ENCODE results near the gene CCS. TPM values are rescaled to one million over a fixed set of nuclear protein-coding genes. Genes with fewer than 3 reads are reported as not detected.

CCS gene
- polyA plus RNA-seq, 4 donors, result 40.6 to 61.2 (median 50.2) TPM

GRCh38 chr11:66653123-66653522 lies 60.1 kb downstream of the CCS start:
- DNase-seq (ENCODE audit: low read depth in 4 of 4, low spot score in 3 of 4), result no peak

Other genes starting within 250 kb of the CCS start
- 10 to 100 TPM; 30.3 to 34.9 (median 31.4) TPM for gene BRMS1, start 248.1 kb upstream of the CCS start, polyA plus RNA-seq (ENCODE audit: insufficient read length in 4 of 4)
- 10 to 100 TPM; 53.4 to 62.9 (median 56.8) TPM for gene B4GAT1, start 245.6 kb upstream of the CCS start, polyA plus RNA-seq (ENCODE audit: insufficient read length in 4 of 4)
- 10 to 100 TPM; 18.5 to 23.1 (median 20.8) TPM for gene SLC29A2, start 221.4 kb upstream of the CCS start, polyA plus RNA-seq (ENCODE audit: insufficient read length in 4 of 4)
- under 1 TPM; 0.12 to 0.30 (median 0.26) TPM for gene NPAS4, start 172.2 kb upstream of the CCS start, polyA plus RNA-seq (ENCODE audit: insufficient read length in 4 of 4)
- gene MRPL11, start 154.3 kb upstream of the CCS start, polyA plus RNA-seq (ENCODE audit: insufficient read length in 4 of 4), result 10 to 100 TPM; 72.4 to 80.1 (median 78.3) TPM
- gene PELI3, start 126.3 kb upstream of the CCS start, polyA plus RNA-seq (ENCODE audit: insufficient read length in 4 of 4), result 1 to 10 TPM; 4.5 to 7.0 (median 5.2) TPM
- gene DPP3, start 112.8 kb upstream of the CCS start, polyA plus RNA-seq (ENCODE audit: insufficient read length in 4 of 4), result 10 to 100 TPM; 19.7 to 26.0 (median 22.5) TPM
- gene BBS1, start 82.5 kb upstream of the CCS start, polyA plus RNA-seq (ENCODE audit: insufficient read length in 4 of 4), result 10 to 100 TPM; 68.9 to 76.6 (median 76.0) TPM
- gene ZDHHC24, start 47.1 kb upstream of the CCS start, polyA plus RNA-seq (ENCODE audit: insufficient read length in 4 of 4), result 10 to 100 TPM in 1 of 4 donors, 1 to 10 TPM in 3; 7.8 to 11.9 (median 8.5) TPM
- under 1 TPM; 0.40 to 0.67 (median 0.50) TPM for gene ACTN3, start 46.3 kb upstream of the CCS start, polyA plus RNA-seq (ENCODE audit: insufficient read length in 4 of 4)
- 100 to 1,000 TPM in 3 of 4 donors, 10 to 100 TPM in 1; 94.2 to 115 (median 103) TPM for gene CTSF, start 24.6 kb upstream of the CCS start, polyA plus RNA-seq (ENCODE audit: insufficient read length in 4 of 4)
- gene CCDC87, start 122 bp upstream of the CCS start, polyA plus RNA-seq (ENCODE audit: insufficient read length in 4 of 4), result under 1 TPM; 0.30 to 0.37 (median 0.33) TPM
- gene RBM14, start 23.4 kb downstream of the CCS start, polyA plus RNA-seq (ENCODE audit: insufficient read length in 4 of 4), result 10 to 100 TPM; 59.4 to 70.6 (median 63.8) TPM
- gene RBM4, start 45.5 kb downstream of the CCS start, polyA plus RNA-seq (ENCODE audit: insufficient read length in 4 of 4), result 100 to 1,000 TPM; 242 to 263 (median 252) TPM
- gene RBM4B, start 84.7 kb downstream of the CCS start, polyA plus RNA-seq (ENCODE audit: insufficient read length in 4 of 4), result 10 to 100 TPM; 58.1 to 68.9 (median 67.5) TPM
- gene SPTBN2, start 136.0 kb downstream of the CCS start, polyA plus RNA-seq (ENCODE audit: insufficient read length in 4 of 4), result 10 to 100 TPM; 48.0 to 59.4 (median 52.8) TPM